ENCODE measurements around the gene SEMA5A.

Gene SEMA5A

DNA sequence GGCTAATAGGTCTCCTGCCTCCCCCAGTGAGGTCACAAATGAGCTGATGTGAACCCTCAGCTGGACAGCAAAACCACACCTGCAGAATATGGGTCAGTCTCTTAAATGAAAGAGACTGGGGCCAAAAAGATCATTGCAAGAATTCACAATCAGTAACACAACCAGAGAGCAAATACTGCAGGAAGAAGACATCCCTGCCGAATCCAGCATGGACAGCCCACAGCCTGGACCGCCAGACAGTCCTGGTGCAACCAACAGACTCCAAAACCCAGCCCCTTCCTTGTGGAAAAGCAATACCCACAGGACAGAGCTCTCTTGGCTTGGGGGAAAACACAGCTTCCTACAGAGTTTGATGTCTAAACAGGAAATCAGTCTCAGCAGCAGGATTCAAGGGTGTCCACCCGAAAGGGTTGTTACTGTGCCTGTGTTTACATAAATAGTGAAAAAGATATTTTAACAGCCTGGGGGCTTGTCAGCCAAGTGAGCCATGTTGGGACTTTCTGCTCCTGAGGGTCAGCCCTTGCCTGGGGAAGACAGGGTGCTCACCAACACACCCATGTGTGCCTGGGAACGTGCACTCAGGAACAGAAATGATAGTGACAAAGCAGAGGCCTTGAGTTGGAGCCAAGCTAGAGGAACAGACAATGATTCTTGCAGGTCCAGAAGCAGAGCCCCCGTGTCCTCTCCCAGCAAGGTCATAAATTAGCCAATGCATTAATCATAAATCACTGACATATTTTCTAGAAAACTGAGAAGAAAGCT, 106.2 kb downstream of the SEMA5A start:
- POLR2A ChIA-PET: no interaction called here
- DNase-seq (ENCODE audit: extremely low spot score): no peak
- CTCF ChIA-PET: interaction anchor here (1.0 to 1.6 kb wide), 5 partner anchors 9 to 86 kb away, joined by 3 to 7 read pairs (median 3); no protein-coding TSS in a partner anchor
- TF ChIP-seq, protein P1, sequence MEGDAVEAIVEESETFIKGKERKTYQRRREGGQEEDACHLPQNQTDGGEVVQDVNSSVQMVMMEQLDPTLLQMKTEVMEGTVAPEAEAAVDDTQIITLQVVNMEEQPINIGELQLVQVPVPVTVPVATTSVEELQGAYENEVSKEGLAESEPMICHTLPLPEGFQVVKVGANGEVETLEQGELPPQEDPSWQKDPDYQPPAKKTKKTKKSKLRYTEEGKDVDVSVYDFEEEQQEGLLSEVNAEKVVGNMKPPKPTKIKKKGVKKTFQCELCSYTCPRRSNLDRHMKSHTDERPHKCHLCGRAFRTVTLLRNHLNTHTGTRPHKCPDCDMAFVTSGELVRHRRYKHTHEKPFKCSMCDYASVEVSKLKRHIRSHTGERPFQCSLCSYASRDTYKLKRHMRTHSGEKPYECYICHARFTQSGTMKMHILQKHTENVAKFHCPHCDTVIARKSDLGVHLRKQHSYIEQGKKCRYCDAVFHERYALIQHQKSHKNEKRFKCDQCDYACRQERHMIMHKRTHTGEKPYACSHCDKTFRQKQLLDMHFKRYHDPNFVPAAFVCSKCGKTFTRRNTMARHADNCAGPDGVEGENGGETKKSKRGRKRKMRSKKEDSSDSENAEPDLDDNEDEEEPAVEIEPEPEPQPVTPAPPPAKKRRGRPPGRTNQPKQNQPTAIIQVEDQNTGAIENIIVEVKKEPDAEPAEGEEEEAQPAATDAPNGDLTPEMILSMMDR (IDR thresholded peaks at IDR 0.05; ENCODE audit: control extremely low read depth, extremely low read depth, low read depth, missing control alignments): no peak

DNA sequence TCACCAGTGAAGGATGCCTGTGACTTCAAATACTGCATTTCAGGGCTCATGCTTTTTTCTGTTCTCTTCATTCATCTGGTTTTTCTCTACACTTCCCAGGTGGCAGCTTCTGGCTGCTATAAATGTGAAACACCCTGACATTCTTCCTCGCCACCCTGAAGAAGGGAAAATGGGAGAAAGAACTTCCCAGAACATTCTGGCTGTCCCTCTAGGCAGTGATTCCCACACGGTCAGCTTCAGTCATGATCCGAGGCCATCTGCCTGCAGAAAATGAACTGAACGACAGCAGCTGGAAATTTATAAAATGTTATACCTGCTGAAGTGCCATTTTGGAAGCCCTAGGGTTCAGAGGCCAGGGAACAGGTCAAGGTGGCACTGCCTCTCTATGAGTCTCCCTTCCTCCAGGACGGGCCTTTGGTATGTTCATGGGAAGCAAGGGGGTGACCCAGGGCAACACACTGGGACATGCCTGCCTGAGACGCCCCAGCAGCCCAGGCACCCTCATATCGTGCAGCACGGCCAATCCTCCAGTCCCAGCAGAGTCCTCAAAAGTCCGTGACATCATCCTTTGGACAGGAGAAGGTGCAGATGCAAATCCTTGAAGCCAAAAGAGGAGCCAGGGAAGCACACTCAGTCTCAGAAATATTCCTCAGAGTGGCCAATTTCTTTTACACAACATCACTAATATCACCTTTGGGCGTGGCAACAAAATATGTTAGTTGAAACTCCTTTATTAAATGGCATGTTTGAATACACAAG, 107.1 kb downstream of the SEMA5A start:
- CTCF ChIA-PET: interaction anchor here (1.2 to 1.6 kb wide), 2 partner anchors 8 to 14 kb away, joined by 4 to 7 read pairs; no protein-coding TSS in a partner anchor
- TF ChIP-seq, protein P1 (IDR thresholded peaks at IDR 0.05; ENCODE audit: control extremely low read depth, extremely low read depth, low read depth, missing control alignments): no peak
- POLR2A ChIA-PET: no interaction called here
- no peak for DNase-seq (ENCODE audit: extremely low spot score)

DNA sequence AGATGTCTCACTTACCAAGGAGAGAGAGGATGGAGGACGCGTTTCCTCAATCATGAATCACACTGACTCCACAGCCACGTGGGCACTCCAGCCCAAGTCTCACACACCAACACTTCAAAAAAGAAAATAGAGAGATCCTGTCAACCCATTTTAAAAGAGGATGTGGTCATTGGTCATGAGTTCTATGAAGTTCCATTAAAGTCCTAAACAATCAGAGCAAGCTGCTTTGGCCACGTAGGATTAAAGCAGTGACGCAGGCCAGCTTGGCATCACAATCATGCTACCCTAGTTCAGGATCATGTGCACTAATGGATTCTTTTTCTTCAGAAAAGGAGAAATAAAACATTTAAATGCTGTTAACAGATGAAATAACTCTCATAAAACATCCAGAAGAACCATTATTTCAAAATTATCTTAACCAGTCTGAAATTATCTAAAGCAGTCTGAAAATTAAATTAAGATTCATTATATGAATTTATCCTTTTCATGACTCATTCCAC, 108.1 kb downstream of the SEMA5A start:
- DNase-seq (ENCODE audit: extremely low spot score): no peak
- TF ChIP-seq, protein P1 (IDR thresholded peaks at IDR 0.05; ENCODE audit: control extremely low read depth, extremely low read depth, low read depth, missing control alignments): no peak
- CTCF ChIA-PET: interaction anchor here (0.9 kb wide), 1 partner anchor 13 kb away, joined by 3 read pairs; no protein-coding TSS in a partner anchor
- POLR2A ChIA-PET: no interaction called here

DNA sequence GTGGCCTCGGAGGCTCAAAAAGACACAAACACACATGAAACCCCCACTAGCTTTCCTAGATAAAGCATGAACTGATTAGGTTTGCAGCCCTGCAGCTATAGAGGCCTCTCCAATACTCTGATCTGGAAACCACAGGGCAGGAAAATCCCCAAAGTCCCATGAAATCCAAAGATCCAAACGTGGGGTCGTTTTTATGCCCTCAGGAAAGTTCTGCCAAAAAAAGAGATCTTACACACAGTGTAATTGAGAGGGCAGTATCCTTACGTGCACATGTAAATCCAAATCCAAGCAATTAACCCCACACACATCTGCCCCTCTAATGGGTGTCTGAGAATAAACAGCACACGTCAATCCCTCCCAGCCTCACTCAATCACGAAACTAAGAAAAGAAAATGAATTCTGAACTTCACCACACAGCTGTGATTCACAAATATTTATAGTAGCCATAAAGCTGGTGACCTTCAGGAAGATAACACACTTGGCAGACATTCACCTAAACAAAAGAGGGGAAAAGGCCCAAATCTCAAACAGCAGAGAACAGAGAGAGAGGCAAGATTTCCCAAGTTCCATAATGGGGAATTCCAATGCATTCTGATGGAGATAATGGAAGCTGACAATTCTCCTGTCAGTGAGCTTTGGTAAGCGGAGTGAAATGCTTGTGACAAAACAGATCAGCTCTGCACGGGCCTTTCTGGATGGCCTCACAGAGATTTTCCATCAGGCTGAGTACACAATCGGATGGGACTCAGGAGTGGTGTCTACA, 114.2 kb downstream of the SEMA5A start:
- CTCF ChIA-PET: interaction anchor here (0.8 to 2.2 kb wide), 7 partner anchors 8 to 69 kb away, joined by 3 to 7 read pairs (median 4); no protein-coding TSS in a partner anchor
- DNase-seq (ENCODE audit: extremely low spot score): no peak
- POLR2A ChIA-PET: no interaction called here
- TF ChIP-seq, protein P1 (IDR thresholded peaks at IDR 0.05; ENCODE audit: control extremely low read depth, extremely low read depth, low read depth, missing control alignments): no peak

DNA sequence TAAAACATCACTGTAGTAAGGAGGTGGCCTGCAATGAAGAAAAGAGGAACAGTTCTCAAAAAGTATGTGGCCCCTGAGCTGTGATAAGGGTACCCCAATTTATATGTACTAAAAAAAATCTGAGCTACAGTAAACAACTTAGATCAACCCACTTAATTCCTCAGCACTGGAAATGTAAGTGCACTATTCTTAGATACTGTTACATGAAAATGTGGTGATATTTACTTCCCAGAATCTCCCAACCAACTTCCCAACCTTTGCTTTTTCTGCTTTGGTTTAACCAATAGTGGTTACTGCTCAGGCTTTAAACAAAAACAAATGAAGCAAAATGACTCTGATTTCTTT, 114.8 kb downstream of the SEMA5A start:
- ChIA-PET CTCF (interaction anchor here (0.8 to 2.2 kb wide), 6 partner anchors 9 to 69 kb away, joined by 3 to 7 read pairs (median 4); no protein-coding TSS in a partner anchor), POLR2A (no interaction called here)
- no peak for DNase-seq (ENCODE audit: extremely low spot score)
- TF ChIP-seq, protein P1 (IDR thresholded peaks at IDR 0.05; ENCODE audit: control extremely low read depth, extremely low read depth, low read depth, missing control alignments): no peak

DNA sequence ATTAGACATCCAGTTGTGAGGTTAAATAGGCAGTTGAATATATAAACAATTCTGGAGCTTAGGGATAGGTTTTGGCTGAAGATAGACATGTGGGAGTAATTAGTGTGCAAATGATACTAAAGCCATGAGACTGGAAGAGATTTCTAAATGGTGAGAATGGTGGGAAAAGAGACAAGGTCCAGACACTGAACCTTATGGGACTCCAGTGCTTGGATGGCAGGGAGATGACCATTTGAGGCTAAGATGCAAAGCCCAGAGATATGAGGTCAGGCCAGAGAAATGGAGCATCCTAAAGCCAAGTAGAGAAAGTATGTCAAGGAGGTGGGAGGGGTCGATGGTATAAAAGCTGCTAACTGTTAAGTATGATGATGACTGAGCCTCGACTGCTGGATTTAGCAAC, 115.6 kb downstream of the SEMA5A start:
- DNase-seq (ENCODE audit: extremely low spot score): no peak
- ChIA-PET CTCF (interaction anchor here (1.4 to 2.2 kb wide), 3 partner anchors 9 to 26 kb away, joined by 3 to 7 read pairs (median 5); no protein-coding TSS in a partner anchor), POLR2A (no interaction called here)
- TF ChIP-seq, protein P1 (IDR thresholded peaks at IDR 0.05; ENCODE audit: control extremely low read depth, extremely low read depth, low read depth, missing control alignments): no peak
